ENCODE results near the gene CHMP4A. TPM values are rescaled to one million over a fixed set of nuclear protein-coding genes. Genes with fewer than 3 reads are reported as not detected.
"Not testable (repeated sequence)": the region's sequence is repeated elsewhere in the genome, so short reads cannot be mapped to it uniquely, and the experiment has no call there.

CHMP4A gene
- total RNA-seq, 2 donors from 2014 or later, result 105 to 119 TPM

DNA sequence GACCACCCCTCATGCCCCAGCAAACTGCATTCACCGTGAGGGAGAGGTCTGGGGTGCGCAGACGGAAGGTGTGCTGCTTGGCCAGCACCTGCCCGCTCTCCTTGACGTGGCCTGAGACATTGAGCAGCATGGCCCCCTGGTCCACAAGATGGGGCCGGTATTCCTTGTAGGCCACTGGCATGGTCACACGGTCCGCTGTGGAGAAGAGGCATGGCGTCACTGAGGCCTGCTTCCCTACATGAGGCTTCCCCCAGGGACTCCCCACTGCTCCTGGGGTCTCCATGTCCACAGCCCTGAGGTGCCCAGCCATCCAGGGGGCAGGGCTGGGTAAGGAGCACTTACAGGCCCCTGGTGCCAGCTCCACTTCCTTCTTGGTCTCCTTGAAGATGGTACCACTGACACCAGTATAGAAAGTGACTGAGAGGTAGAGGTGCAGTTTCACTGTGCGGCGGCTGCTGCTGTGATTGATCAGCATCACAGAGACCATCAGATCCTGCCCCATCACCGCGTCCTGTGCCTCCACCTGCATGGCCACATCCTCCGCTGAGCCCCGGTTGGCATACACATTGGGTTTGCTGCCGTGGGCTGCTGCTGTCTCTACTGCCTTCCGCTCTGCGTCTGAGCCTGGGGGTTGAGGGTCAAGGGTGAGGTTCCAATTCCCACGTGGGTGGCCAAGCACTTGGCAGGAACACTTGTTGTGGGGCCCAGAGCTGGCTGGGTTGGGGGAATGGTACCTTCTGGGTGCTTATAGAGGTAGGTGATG lies 41.5 kb upstream of the CHMP4A start:
- Mint-ChIP-seq H3K9me3 (no peaks in the 10 kb centered on the region), H3K36me3 (ENCODE audit: insufficient read depth in 2 of 2) (no peaks in the 10 kb centered on the region), H3K27ac (no peak overlapping the region), H3K27me3 (ENCODE audit: low read depth) (no peaks in the 10 kb centered on the region), H3K4me1 (ENCODE audit: low read depth) (peaks cover 12% of the 10 kb centered on the region), H3K4me3 (no peak overlapping the region)
- DNase-seq (no peak), ATAC-seq (replicated peaks in 1 of 2) (no peak)

GRCh38 chr14:24253936-24254335 lies 40.6 kb upstream of the CHMP4A start:
- Mint-ChIP-seq H3K4me1 (ENCODE audit: low read depth) (peaks cover 21% of the 10 kb centered on the region), H3K9me3 (no peaks in the 10 kb centered on the region), H3K36me3 (ENCODE audit: insufficient read depth in 2 of 2) (no peaks in the 10 kb centered on the region), H3K27me3 (ENCODE audit: low read depth) (no peaks in the 10 kb centered on the region), H3K27ac (no peak overlapping the region), H3K4me3 (no peak overlapping the region)
- DNase-seq, result no peak
- no peak for ATAC-seq (replicated peaks in 1 of 2)

DNA sequence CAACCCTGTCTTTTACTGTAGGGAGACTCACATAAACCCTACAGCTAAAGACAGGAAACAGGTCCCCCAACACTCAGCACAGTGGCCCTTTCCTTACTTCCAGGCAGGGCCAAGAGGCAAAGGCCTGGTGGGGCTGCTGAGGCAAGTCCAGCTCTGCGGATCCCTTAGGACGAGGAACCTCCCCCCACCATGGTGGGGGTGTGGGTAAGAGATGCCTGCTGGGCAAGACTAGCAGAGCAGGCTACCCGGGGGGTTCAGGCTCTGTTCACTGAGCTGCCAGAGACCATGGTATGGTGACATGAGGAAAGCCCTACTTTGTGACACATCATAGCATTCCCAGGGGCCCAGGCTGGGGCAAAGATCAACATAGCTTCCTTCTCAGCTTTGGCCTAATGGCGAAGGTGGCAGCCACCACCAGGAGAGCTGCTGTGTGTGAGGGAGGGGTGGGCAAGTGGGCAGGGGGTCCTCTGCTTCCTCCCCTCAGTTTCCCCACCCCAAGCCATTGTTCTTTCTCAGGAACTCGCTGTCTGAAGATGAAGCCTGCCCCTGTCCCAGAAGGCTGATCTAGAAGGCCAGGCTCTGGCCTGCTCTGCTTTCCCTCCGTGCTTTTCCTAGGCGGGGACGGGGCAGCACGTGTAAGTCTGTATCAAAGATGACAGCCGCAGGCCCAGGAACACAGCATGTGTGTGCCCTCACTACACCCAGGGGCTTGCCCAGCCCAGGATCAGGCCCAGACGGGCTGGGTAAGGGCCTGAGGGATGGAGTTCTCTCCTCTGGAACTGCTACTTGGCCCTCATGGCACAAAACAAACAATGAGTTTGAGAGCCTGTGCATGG lies 39.2 kb upstream of the CHMP4A start:
- Mint-ChIP-seq H3K9me3 (no peaks in the 10 kb centered on the region), H3K27ac (no peak overlapping the region), H3K4me3 (no peak overlapping the region), H3K4me1 (ENCODE audit: low read depth) (peaks cover 35% of the 10 kb centered on the region), H3K36me3 (ENCODE audit: insufficient read depth in 2 of 2) (no peaks in the 10 kb centered on the region), H3K27me3 (ENCODE audit: low read depth) (no peaks in the 10 kb centered on the region)
- no peak for DNase-seq
- ATAC-seq (replicated peaks in 1 of 2), result no peak

- H3K4me1 Mint-ChIP-seq (ENCODE audit: low read depth), result peaks cover 41% of the 10 kb centered on the region
- DNase-seq, result no peak
- no peak for ATAC-seq (replicated peaks in 1 of 2)
- no peaks in the 10 kb centered on the region for H3K27me3 Mint-ChIP-seq (ENCODE audit: low read depth)
- H3K9me3 Mint-ChIP-seq, result no peaks in the 10 kb centered on the region
- H3K36me3 Mint-ChIP-seq (ENCODE audit: insufficient read depth in 2 of 2), result no peaks in the 10 kb centered on the region
- no peak overlapping the region for H3K27ac Mint-ChIP-seq
- H3K4me3 Mint-ChIP-seq, result no peak overlapping the region
These were observed 38.6 kb upstream of the CHMP4A start for GRCh38 chr14:24251880-24252288.

GRCh38 chr14:24250354-24250753 lies 37.1 kb upstream of the CHMP4A start:
- Mint-ChIP-seq H3K4me3 (peak overlapping the region in 1 of 2 donors; percentile 7), H3K27ac (no peak overlapping the region), H3K4me1 (ENCODE audit: low read depth) (peaks cover 44% of the 10 kb centered on the region), H3K36me3 (ENCODE audit: insufficient read depth in 2 of 2) (no peaks in the 10 kb centered on the region), H3K27me3 (ENCODE audit: low read depth) (no peaks in the 10 kb centered on the region), H3K9me3 (no peaks in the 10 kb centered on the region)
- no peak for DNase-seq
- no peak for ATAC-seq (replicated peaks in 1 of 2)

DNA sequence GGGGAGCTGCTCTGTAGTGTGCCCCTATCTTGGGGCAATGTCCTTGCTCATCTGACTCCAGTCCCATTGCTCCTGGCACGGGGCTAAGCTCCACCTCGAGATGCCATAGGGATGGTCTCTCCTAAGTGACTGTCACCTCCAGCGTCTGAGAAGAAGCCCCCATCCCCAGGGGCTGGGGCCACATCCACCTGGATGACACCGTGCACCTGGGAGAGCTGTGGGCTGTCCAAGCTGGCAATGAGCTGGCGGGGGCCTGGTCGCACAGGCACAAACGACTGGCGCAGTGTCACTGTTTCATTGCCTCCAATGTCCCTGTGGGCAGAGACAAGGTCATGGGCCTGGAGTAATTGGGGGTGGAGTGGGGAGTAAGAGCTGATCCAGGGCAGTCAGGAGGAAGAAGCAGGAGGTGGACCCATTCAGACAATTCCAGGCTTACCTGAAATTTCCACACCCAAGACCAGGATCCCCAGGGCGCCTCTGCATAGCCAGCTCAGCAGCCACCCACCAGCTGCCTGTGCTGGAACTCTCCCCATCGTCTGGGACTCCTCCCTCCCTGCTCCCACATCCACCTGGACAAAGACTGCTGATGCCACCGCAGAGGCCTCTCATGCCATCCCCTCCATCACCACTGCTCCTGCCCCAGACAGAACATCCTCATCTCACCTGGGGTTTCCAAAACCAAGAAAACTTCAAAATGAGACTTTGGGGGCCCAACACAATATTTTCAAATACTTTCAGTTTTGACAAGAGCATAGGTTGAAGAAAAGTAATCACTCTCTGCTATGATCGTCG lies 36.1 kb upstream of the CHMP4A start:
- Mint-ChIP-seq H3K4me1 (ENCODE audit: low read depth) (peaks cover 44% of the 10 kb centered on the region), H3K36me3 (ENCODE audit: insufficient read depth in 2 of 2) (no peaks in the 10 kb centered on the region)

GRCh38 chr14:24247422-24247821 lies 34.1 kb upstream of the CHMP4A start:
- peaks cover 60% of the 10 kb centered on the region for H3K4me1 Mint-ChIP-seq (ENCODE audit: low read depth)
- H3K36me3 Mint-ChIP-seq (ENCODE audit: insufficient read depth in 2 of 2), result no peaks in the 10 kb centered on the region
- peak overlapping the region; percentile 58 for H3K27ac Mint-ChIP-seq
- peak; percentile 10 to 16 for DNase-seq
- ATAC-seq (replicated peaks in 1 of 2), result no peak
- H3K9me3 Mint-ChIP-seq, result no peaks in the 10 kb centered on the region
- peak overlapping the region; percentile 68 to 69 for H3K4me3 Mint-ChIP-seq
- no peaks in the 10 kb centered on the region for H3K27me3 Mint-ChIP-seq (ENCODE audit: low read depth)

More for the DNA sequence above, 36.1 kb upstream of the CHMP4A start:
- DNase-seq (no peak), ATAC-seq (replicated peaks in 1 of 2) (no peak)
- Mint-ChIP-seq H3K9me3 (no peaks in the 10 kb centered on the region), H3K27me3 (ENCODE audit: low read depth) (no peaks in the 10 kb centered on the region), H3K4me3 (peak overlapping the region; percentile 47 to 60), H3K27ac (peak overlapping the region; percentile 61)

- Mint-ChIP-seq H3K4me1 (ENCODE audit: low read depth) (peaks cover 60% of the 10 kb centered on the region), H3K27ac (peak overlapping the region; percentile 58), H3K36me3 (ENCODE audit: insufficient read depth in 2 of 2) (no peaks in the 10 kb centered on the region), H3K4me3 (peak overlapping the region; percentile 68 to 82), H3K9me3 (no peaks in the 10 kb centered on the region), H3K27me3 (ENCODE audit: low read depth) (no peaks in the 10 kb centered on the region)
- peak; percentile 12 to 28 for ATAC-seq (replicated peaks in 1 of 2)
- DNase-seq, result peak; percentile 26 to 44
These were observed 33.5 kb upstream of the CHMP4A start for GRCh38 chr14:24246765-24247212.

GRCh38 chr14:24245350-24245749 lies 32.1 kb upstream of the CHMP4A start:
- H3K9me3 Mint-ChIP-seq; H3K27me3 Mint-ChIP-seq (ENCODE audit: low read depth); DNase-seq; H3K27ac Mint-ChIP-seq; H3K36me3 Mint-ChIP-seq (ENCODE audit: insufficient read depth in 2 of 2); ATAC-seq (replicated peaks in 1 of 2): not testable (repeated sequence)
- H3K4me3 Mint-ChIP-seq, result peak overlapping the region in 1 of 2 donors; percentile 51
- H3K4me1 Mint-ChIP-seq (ENCODE audit: low read depth), result peaks cover 56% of the 10 kb centered on the region

GRCh38 chr14:24243336-24243836 lies 30.1 kb upstream of the CHMP4A start:
- DNase-seq (no peak), ATAC-seq (replicated peaks in 1 of 2) (no peak)
- Mint-ChIP-seq H3K36me3 (ENCODE audit: insufficient read depth in 2 of 2) (peaks cover 3 to 5% of the 10 kb centered on the region in 2 donors), H3K4me3 (peak overlapping the region; percentile 93 to 95), H3K27me3 (ENCODE audit: low read depth) (no peaks in the 10 kb centered on the region), H3K27ac (peak overlapping the region; percentile 96), H3K4me1 (ENCODE audit: low read depth) (peaks cover 56% of the 10 kb centered on the region), H3K9me3 (no peaks in the 10 kb centered on the region)

DNA sequence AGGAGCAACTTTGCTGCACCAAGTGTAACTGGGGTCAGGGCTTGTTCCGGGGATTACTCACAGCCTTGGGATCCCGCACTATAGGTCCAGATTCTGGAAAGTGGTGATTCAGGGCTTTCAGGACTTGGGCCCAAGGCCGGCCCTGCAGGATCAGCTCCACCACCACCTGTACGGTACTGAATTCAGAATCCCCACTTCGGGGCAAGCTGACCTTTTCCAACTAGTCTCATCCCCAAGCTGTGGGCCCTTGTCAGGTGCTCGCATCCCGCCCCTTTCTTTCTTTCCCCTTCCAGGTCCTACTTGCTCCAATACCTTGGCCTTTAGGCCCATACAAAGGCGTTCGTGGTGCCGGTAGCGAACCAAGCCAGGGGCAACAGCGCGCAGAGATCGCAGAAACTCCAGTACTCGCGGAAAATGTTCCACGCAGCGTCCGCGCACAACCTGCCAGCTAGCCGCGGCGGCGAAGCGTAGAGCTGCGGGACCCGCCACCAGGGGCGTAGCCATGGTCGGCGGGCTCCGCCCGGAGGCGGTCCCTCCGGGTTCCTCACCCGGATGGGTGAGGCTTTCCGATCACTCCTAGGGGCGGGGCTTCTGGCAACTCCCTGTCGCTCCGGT lies 28.6 kb upstream of the CHMP4A start:
- peak; percentile 95 to 97 for DNase-seq
- Mint-ChIP-seq H3K4me1 (ENCODE audit: low read depth) (peaks cover 56% of the 10 kb centered on the region), H3K4me3 (peak overlapping the region; percentile 93 to 95), H3K27me3 (ENCODE audit: low read depth) (no peaks in the 10 kb centered on the region), H3K9me3 (no peaks in the 10 kb centered on the region), H3K27ac (peak overlapping the region; percentile 96), H3K36me3 (ENCODE audit: insufficient read depth in 2 of 2) (peaks cover 11 to 16% of the 10 kb centered on the region in 2 donors)
- ATAC-seq (replicated peaks in 1 of 2), result peak; percentile 82 to 85

Data from activated T-cell treated with anti-CD3 and anti-CD28 coated beads, Interleukin-2, amount 50 U/mL, for 72 hours (primary cell).